Measurements from ENCODE around the gene HOXC6. TPM values are rescaled to one million over a fixed set of nuclear protein-coding genes. Genes with fewer than 3 reads are reported as not detected.

HOXC6 gene
- total and polyA plus RNA-seq, 9 of the 15 experiments (the other 6 are each of a cell fraction or from before 2014, with no cell fraction given): 0.06 to 4.0 (median 1.4) TPM

- peak; percentile 20; the same call in 1 of the 2 replicates for TF ChIP-seq CEBPG (CRISPR knock-in tag; IDR thresholded peaks at IDR 0.05)
- no peak for TF ChIP-seq CEBPG (tag; conservative IDR thresholded peaks at IDR 0.05 in 1 of 2, IDR thresholded peaks at IDR 0.05 in 1 of 2)
- TF ChIP-seq PHB (CRISPR knock-in tag; IDR thresholded peaks at IDR 0.05): peak; percentile 68; the same call in 1 of the 2 replicates
- no peak for TF ChIP-seq ZNF354B (CRISPR knock-in tag; IDR thresholded peaks at IDR 0.05)
- TF ChIP-seq NFE2L1 (tag; IDR thresholded peaks at IDR 0.05; ENCODE audit: borderline replicate concordance, low read depth): no peak
- no peak for TF ChIP-seq CHAMP1 (IDR thresholded peaks at IDR 0.05)
- no peak for TF ChIP-seq ASH1L (IDR thresholded peaks at IDR 0.05; ENCODE audit: borderline replicate concordance, low read depth, partially characterized antibody)
- peak; percentile 60 to 61; a peak in 3 of 4 replicates for TF ChIP-seq MAZ (CRISPR knock-in tag; conservative IDR thresholded peaks at IDR 0.05 in 1 of 2, IDR thresholded peaks at IDR 0.05 in 1 of 2)
- TF ChIP-seq DPF2 (IDR thresholded peaks at IDR 0.05): no peak
- peak; percentile 42; the same call in 1 of the 2 replicates for TF ChIP-seq ERF (CRISPR knock-in tag; IDR thresholded peaks at IDR 0.05)
- TF ChIP-seq FOXP1 (CRISPR knock-in tag; IDR thresholded peaks at IDR 0.05): peak; percentile 72; the same call in 1 of the 2 replicates
- TF ChIP-seq RB1 (IDR thresholded peaks at IDR 0.05; ENCODE audit: low read depth): peak; percentile 32; the same call in 1 of the 2 replicates
- no peak for TF ChIP-seq BRF1 (IDR thresholded peaks at IDR 0.05; ENCODE audit: borderline replicate concordance, extremely low read depth, insufficient read length)
- no peak for TF ChIP-seq SLC30A9 (CRISPR knock-in tag; IDR thresholded peaks at IDR 0.05)
- TF ChIP-seq RUNX1 (IDR thresholded peaks at IDR 0.05; ENCODE audit: low read depth): no peak
- peak; percentile 54; the same call in 1 of the 2 replicates for TF ChIP-seq GABPB1 (CRISPR knock-in tag; IDR thresholded peaks at IDR 0.05)
- TF ChIP-seq JUN (IDR thresholded peaks at IDR 0.05; ENCODE audit: borderline replicate concordance, low read depth, low read length): no peak
- no peak; the same call in 1 of the 2 replicates for TF ChIP-seq JUN (CRISPR knock-in tag; IDR thresholded peaks at IDR 0.05; ENCODE audit: borderline replicate concordance)
- TF ChIP-seq SMARCA4 (IDR thresholded peaks at IDR 0.05): 0 out of 2 replicates have a peak, but pooled peaks have one; percentile 12
- peak in 1 of 3 experiments; percentile 19 for TF ChIP-seq YY1 (IDR thresholded peaks at IDR 0.05; ENCODE audit: borderline replicate concordance in 1 of 3, control insufficient read depth in 1 of 3, extremely low read depth in 1 of 3, insufficient read depth in 3 of 3, insufficient read length in 1 of 3, insufficient replicate concordance in 2 of 3, low read depth in 1 of 3, low read length in 2 of 3)
- TF ChIP-seq EGR1 (conservative IDR thresholded peaks at IDR 0.05): peak; percentile 23; the same call in 1 of the 2 replicates
- no peak for TF ChIP-seq ZKSCAN3 (CRISPR knock-in tag; IDR thresholded peaks at IDR 0.05)
- TF ChIP-seq HDAC2 (IDR thresholded peaks at IDR 0.05): 0 out of 2 replicates have a peak, but pooled peaks have one; percentile 13
- TF ChIP-seq POLR2G (IDR thresholded peaks at IDR 0.05; ENCODE audit: low read depth, low read length): peak; percentile 92
- TF ChIP-seq FOXO4 (CRISPR knock-in tag; IDR thresholded peaks at IDR 0.05): no peak
Measured at GRCh38 chr12:54000116-54001114, 27.8 kb upstream of the HOXC6 start, which contains the start of gene HOXC9 (continued).
